ENCODE data around the gene INTS6. TPM values are rescaled to one million over a fixed set of nuclear protein-coding genes. Genes with fewer than 3 reads are reported as not detected.

INTS6 gene
- total and polyA plus RNA-seq, 12 donors = 7.1 to 31.1 (median 24.1) TPM

GRCh38 chr13:51426982-51427381 lies 25.9 kb downstream of the INTS6 start:
- Histone ChIP-seq H3K36me3 (peaks cover 0 to 46% (median 11%) of the 10 kb centered on the region in 9 donors), H3K27ac (no peak overlapping the region), H3K27me3 (no peaks in the 10 kb centered on the region), H3K9me3 (no peaks in the 10 kb centered on the region), H3K4me1 (peaks cover 0 to 51% (median 20%) of the 10 kb centered on the region in 9 donors), H3K4me3 (no peak overlapping the region)
- ATAC-seq = no peak
- TF ChIP-seq CTCF (IDR thresholded peaks at IDR 0.05) = no peak
- DNase-seq = no peak
- intact Hi-C loops (cut with DNase I) = no loop called here

GRCh38 chr13:51425410-51426042 lies 27.3 kb downstream of the INTS6 start:
- ATAC-seq (peak in 7 of 8 donors; percentile 44 to 86 (median 64)), DNase-seq (no peak)
- no peak for TF ChIP-seq CTCF (IDR thresholded peaks at IDR 0.05)
- Histone ChIP-seq H3K27ac (no peak overlapping the region), H3K36me3 (peaks cover 0 to 50% (median 11%) of the 10 kb centered on the region in 9 donors), H3K9me3 (no peaks in the 10 kb centered on the region), H3K27me3 (no peaks in the 10 kb centered on the region), H3K4me1 (peaks cover 0 to 56% (median 29%) of the 10 kb centered on the region in 9 donors), H3K4me3 (no peak overlapping the region)
- 65 to 67% methylated on average over 4 of the region's 4 CpGs for WGBS, 2 donors
- intact Hi-C loops (cut with DNase I) = no loop called here

GRCh38 chr13:51423766-51424165 lies 29.1 kb downstream of the INTS6 start:
- intact Hi-C loops (cut with DNase I) = no loop called here
- no peak for ATAC-seq
- Histone ChIP-seq H3K36me3 (peaks cover 0 to 36% (median 4%) of the 10 kb centered on the region in 9 donors), H3K4me3 (no peak overlapping the region), H3K27me3 (no peaks in the 10 kb centered on the region), H3K27ac (no peak overlapping the region), H3K4me1 (peaks cover 0 to 68% (median 36%) of the 10 kb centered on the region in 9 donors), H3K9me3 (no peaks in the 10 kb centered on the region)
- no peak for TF ChIP-seq CTCF (IDR thresholded peaks at IDR 0.05)
- DNase-seq = no peak

- intact Hi-C loops (cut with DNase I) = no loop called here
- Histone ChIP-seq H3K27ac (no peak overlapping the region), H3K4me1 (peaks cover 0 to 70% (median 36%) of the 10 kb centered on the region in 9 donors), H3K36me3 (peaks cover 0 to 29% (median 0%) of the 10 kb centered on the region in 9 donors), H3K9me3 (no peaks in the 10 kb centered on the region), H3K27me3 (no peaks in the 10 kb centered on the region), H3K4me3 (no peak overlapping the region)
- DNase-seq (no peak), ATAC-seq (no peak)
- WGBS, 2 donors = 82 to 90% methylated on average over 1 of the region's 1 CpG
- TF ChIP-seq CTCF (IDR thresholded peaks at IDR 0.05) = no peak
Observed at GRCh38 chr13:51422484-51422883, 30.4 kb downstream of the INTS6 start.

All from heart right ventricle (tissue), 16 donors.